ENCODE results near the gene SLX9. TPM values are rescaled to one million over a fixed set of nuclear protein-coding genes. Genes with fewer than 3 reads are reported as not detected.

Gene SLX9
- total RNA-seq, 1 experiment from 2014 or later: 74.3 TPM

DNA sequence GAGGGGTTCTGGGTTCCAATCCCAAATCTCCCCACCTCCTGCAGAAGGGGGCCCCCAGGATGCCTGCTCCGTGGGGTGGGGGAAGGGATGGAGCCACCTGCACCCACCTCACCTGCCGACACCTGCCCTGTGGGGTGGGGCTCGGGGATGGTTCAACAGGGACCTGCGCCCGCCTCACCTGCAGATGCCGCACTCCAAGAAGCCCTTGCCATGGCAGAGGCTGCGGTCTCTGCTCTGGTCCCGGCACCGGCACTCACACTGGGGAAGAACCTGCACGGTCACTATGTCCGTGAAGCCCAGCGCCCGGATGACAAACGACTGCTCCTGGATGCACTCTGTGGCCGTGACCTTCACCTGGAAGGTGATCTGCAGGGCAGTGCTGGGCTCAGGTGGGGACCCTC is 48.2 kb upstream of the SLX9 start:
- no peak overlapping the region for H3K23ac ChIP-seq (ENCODE audit: insufficient read length, low read depth, low read length)
- H3K27ac ChIP-seq (ENCODE audit: insufficient read length, low read depth, low read length): no peak overlapping the region
- 0 out of 4 replicates have a peak, but pooled peaks cover 0 to 3% of the 10 kb centered on the region in 2 experiments for H3K4me1 Mint-ChIP-seq
- H3K9me3 ChIP-seq (ENCODE audit: control insufficient read depth, low read depth, low read length): no peaks in the 10 kb centered on the region
- TF ChIP-seq CTCF (conservative IDR thresholded peaks at IDR 0.05): no peak
- no peak overlapping the region for H3K14ac ChIP-seq (ENCODE audit: insufficient read depth, low read length)
- H3K9ac ChIP-seq (ENCODE audit: extremely low read depth, insufficient read length, low read length): no peak overlapping the region
- peaks cover 10% of the 10 kb centered on the region for H3K27me3 Mint-ChIP-seq (ENCODE audit: low read depth)
- H3K4me3 Mint-ChIP-seq: no peak overlapping the region
- no peaks in the 10 kb centered on the region for H3K4me1 ChIP-seq (ENCODE audit: insufficient read depth, low read length)
- no peak overlapping the region for H2BK12ac ChIP-seq (ENCODE audit: insufficient read length, low read depth, low read length)
- H2BK5ac ChIP-seq (ENCODE audit: insufficient read length, low read length): no peak overlapping the region
- no peaks in the 10 kb centered on the region; a peak in 1 of 5 replicates for H3K9me3 Mint-ChIP-seq
- H2BK20ac ChIP-seq (ENCODE audit: low read depth, low read length, poor library complexity, severe bottlenecking): no peak overlapping the region
- H4K20me1 ChIP-seq (ENCODE audit: control insufficient read depth, insufficient read depth, insufficient read length): no peaks in the 10 kb centered on the region
- no peak overlapping the region for H4K5ac ChIP-seq (ENCODE audit: insufficient read length, low read depth, low read length)
- no CpG with 5 or more reads among the region's 15 CpGs for WGBS (ENCODE audit: extremely low coverage, insufficient read length, low lambda C conversion rate)
- no peak overlapping the region for H3K18ac ChIP-seq (ENCODE audit: insufficient read length, low read depth, low read length)
- H3K4me2 ChIP-seq (ENCODE audit: insufficient read depth, insufficient read length, low read length): no peak overlapping the region
- no peak overlapping the region for H3K56ac ChIP-seq (ENCODE audit: insufficient read length, low read depth, low read length)
- H2AK5ac ChIP-seq (ENCODE audit: insufficient read length, low read length): no peak overlapping the region
- no peak overlapping the region for H3T11ph ChIP-seq (ENCODE audit: low read length)
- no peaks in the 10 kb centered on the region for H3K79me2 ChIP-seq (ENCODE audit: insufficient read depth, low read length)
- H3K36me3 Mint-ChIP-seq (ENCODE audit: insufficient read depth in 1 of 3, low read depth in 3 of 3): no peaks in the 10 kb centered on the region
- H3K23me2 ChIP-seq (ENCODE audit: insufficient read length, low read depth, low read length, poor library complexity, severe bottlenecking): no peaks in the 10 kb centered on the region
- no peak overlapping the region for H2BK120ac ChIP-seq (ENCODE audit: low read depth, low read length, poor library complexity, severe bottlenecking)
- no peaks in the 10 kb centered on the region for H3K27me3 ChIP-seq (ENCODE audit: insufficient read depth, low read length)
- H3K4ac ChIP-seq (ENCODE audit: low read depth, low read length): no peak overlapping the region
- H2BK15ac ChIP-seq (ENCODE audit: low read depth, low read length): no peak overlapping the region
- no peaks in the 10 kb centered on the region for H3K79me1 ChIP-seq (ENCODE audit: insufficient read depth, low read depth, low read length, poor library complexity, severe bottlenecking)
- no peak overlapping the region for H4K91ac ChIP-seq (ENCODE audit: insufficient read length, low read depth, low read length)
- DNase-seq: no peak
- H2AFZ ChIP-seq (ENCODE audit: low read length): no peak overlapping the region
- no peak overlapping the region for H4K8ac ChIP-seq (replicated peaks; ENCODE audit: insufficient read length, low read depth, low read length)
- H3K27ac Mint-ChIP-seq: no peak overlapping the region
